Panc1 (cell line): ENCODE data around the gene SPEG.

Source experiments
- POLR2AphosphoS5 ChIP-seq: IDR thresholded peaks from 2 replicates; pipeline ENCODE4 v1.6.1; 2012; ENCODE audit warnings: mild to moderate bottlenecking, low read depth, low read length, moderate library complexity
- SIN3A ChIP-seq: IDR thresholded peaks from 2 replicates; pipeline ENCODE4 v1.6.1; 2012; ENCODE audit warnings: low read depth, mild to moderate bottlenecking, low read length, moderate library complexity, borderline replicate concordance; ENCODE audit not compliant: insufficient read depth
- TCF7L2 ChIP-seq: IDR thresholded peaks from 2 replicates; pipeline ENCODE4 v1.6.1; 2011; ENCODE audit warnings: mild to moderate bottlenecking, low read depth, low read length, inconsistent platforms
- TF ChIP-seq, protein P1 (sequence below): fragments of 450-650 bp; IDR thresholded peaks from 2 replicates; pipeline ENCODE4 v1.5.1; 2017; ENCODE audit warnings: mild to moderate bottlenecking
- TF ChIP-seq, protein P2 (sequence below), 2 experiments: IDR thresholded peaks; 2 replicates each; pipeline ENCODE4 v1.6.1; 2011 to 2012; ENCODE audit warnings: low read depth in 2 of 2, control low read depth in 1 of 2, low read length in 1 of 2, mild to moderate bottlenecking in 1 of 2, moderate library complexity in 1 of 2; ENCODE audit not compliant: insufficient read depth in 1 of 2

DNA sequence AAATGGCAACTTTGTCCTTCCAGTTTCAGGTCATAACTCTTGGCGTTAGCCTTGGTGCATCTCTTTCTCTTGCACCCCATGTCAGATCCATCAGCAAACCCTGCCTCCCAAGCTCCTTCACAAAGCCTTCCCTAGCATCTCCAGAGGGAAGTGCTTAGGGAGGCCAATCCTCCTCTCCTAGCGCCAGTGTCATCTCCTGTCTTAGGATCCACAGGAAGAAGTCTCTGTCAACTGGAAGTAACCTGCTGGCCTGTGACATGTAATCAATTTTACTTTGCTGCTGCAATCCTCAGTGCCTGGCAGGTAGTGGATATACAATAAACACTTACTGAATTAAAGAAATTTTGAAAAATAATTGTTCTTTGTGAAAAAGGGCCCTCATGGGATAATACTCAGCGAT is 39.0 kb upstream of the SPEG start:
- TF ChIP-seq TCF7L2 = no peak
- TF ChIP-seq, protein P1, sequence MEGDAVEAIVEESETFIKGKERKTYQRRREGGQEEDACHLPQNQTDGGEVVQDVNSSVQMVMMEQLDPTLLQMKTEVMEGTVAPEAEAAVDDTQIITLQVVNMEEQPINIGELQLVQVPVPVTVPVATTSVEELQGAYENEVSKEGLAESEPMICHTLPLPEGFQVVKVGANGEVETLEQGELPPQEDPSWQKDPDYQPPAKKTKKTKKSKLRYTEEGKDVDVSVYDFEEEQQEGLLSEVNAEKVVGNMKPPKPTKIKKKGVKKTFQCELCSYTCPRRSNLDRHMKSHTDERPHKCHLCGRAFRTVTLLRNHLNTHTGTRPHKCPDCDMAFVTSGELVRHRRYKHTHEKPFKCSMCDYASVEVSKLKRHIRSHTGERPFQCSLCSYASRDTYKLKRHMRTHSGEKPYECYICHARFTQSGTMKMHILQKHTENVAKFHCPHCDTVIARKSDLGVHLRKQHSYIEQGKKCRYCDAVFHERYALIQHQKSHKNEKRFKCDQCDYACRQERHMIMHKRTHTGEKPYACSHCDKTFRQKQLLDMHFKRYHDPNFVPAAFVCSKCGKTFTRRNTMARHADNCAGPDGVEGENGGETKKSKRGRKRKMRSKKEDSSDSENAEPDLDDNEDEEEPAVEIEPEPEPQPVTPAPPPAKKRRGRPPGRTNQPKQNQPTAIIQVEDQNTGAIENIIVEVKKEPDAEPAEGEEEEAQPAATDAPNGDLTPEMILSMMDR = no peak
- no peak for TF ChIP-seq POLR2AphosphoS5
- TF ChIP-seq, protein P2, sequence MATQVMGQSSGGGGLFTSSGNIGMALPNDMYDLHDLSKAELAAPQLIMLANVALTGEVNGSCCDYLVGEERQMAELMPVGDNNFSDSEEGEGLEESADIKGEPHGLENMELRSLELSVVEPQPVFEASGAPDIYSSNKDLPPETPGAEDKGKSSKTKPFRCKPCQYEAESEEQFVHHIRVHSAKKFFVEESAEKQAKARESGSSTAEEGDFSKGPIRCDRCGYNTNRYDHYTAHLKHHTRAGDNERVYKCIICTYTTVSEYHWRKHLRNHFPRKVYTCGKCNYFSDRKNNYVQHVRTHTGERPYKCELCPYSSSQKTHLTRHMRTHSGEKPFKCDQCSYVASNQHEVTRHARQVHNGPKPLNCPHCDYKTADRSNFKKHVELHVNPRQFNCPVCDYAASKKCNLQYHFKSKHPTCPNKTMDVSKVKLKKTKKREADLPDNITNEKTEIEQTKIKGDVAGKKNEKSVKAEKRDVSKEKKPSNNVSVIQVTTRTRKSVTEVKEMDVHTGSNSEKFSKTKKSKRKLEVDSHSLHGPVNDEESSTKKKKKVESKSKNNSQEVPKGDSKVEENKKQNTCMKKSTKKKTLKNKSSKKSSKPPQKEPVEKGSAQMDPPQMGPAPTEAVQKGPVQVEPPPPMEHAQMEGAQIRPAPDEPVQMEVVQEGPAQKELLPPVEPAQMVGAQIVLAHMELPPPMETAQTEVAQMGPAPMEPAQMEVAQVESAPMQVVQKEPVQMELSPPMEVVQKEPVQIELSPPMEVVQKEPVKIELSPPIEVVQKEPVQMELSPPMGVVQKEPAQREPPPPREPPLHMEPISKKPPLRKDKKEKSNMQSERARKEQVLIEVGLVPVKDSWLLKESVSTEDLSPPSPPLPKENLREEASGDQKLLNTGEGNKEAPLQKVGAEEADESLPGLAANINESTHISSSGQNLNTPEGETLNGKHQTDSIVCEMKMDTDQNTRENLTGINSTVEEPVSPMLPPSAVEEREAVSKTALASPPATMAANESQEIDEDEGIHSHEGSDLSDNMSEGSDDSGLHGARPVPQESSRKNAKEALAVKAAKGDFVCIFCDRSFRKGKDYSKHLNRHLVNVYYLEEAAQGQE (IDR thresholded peaks at IDR 0.05; ENCODE audit: insufficient read depth in 1 of 2, low read depth in 2 of 2, low read length in 1 of 2) = no peak
- no peak for TF ChIP-seq SIN3A
